Measurements from ENCODE around the gene CELF2.

DNA sequence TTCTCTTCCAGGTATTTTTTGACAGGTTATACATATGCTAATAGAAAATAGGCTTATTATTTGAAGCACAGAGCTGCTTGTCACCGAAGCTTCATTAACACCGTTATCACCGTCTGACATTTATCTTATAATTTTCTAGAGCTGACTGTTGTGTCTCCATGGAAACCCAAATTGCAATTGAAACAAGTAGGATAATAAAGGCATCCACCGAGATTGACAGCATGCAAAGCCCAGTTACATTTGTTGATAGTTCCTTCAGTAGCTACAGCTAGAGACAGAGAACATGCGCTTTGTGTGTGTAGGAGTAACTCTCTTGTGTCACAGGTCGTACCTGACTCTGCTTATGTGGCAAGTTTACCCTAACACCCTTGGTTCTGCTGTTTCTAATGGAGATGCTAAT, 135.6 kb downstream of the CELF2 start:
- TF ChIP-seq, protein P1, sequence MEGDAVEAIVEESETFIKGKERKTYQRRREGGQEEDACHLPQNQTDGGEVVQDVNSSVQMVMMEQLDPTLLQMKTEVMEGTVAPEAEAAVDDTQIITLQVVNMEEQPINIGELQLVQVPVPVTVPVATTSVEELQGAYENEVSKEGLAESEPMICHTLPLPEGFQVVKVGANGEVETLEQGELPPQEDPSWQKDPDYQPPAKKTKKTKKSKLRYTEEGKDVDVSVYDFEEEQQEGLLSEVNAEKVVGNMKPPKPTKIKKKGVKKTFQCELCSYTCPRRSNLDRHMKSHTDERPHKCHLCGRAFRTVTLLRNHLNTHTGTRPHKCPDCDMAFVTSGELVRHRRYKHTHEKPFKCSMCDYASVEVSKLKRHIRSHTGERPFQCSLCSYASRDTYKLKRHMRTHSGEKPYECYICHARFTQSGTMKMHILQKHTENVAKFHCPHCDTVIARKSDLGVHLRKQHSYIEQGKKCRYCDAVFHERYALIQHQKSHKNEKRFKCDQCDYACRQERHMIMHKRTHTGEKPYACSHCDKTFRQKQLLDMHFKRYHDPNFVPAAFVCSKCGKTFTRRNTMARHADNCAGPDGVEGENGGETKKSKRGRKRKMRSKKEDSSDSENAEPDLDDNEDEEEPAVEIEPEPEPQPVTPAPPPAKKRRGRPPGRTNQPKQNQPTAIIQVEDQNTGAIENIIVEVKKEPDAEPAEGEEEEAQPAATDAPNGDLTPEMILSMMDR (IDR thresholded peaks at IDR 0.05; ENCODE audit: poor library complexity, severe bottlenecking) = no peak
- TF ChIP-seq, protein P2, sequence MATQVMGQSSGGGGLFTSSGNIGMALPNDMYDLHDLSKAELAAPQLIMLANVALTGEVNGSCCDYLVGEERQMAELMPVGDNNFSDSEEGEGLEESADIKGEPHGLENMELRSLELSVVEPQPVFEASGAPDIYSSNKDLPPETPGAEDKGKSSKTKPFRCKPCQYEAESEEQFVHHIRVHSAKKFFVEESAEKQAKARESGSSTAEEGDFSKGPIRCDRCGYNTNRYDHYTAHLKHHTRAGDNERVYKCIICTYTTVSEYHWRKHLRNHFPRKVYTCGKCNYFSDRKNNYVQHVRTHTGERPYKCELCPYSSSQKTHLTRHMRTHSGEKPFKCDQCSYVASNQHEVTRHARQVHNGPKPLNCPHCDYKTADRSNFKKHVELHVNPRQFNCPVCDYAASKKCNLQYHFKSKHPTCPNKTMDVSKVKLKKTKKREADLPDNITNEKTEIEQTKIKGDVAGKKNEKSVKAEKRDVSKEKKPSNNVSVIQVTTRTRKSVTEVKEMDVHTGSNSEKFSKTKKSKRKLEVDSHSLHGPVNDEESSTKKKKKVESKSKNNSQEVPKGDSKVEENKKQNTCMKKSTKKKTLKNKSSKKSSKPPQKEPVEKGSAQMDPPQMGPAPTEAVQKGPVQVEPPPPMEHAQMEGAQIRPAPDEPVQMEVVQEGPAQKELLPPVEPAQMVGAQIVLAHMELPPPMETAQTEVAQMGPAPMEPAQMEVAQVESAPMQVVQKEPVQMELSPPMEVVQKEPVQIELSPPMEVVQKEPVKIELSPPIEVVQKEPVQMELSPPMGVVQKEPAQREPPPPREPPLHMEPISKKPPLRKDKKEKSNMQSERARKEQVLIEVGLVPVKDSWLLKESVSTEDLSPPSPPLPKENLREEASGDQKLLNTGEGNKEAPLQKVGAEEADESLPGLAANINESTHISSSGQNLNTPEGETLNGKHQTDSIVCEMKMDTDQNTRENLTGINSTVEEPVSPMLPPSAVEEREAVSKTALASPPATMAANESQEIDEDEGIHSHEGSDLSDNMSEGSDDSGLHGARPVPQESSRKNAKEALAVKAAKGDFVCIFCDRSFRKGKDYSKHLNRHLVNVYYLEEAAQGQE (IDR thresholded peaks at IDR 0.05; ENCODE audit: borderline replicate concordance) = no peak
- no peak for TF ChIP-seq MXI1 (conservative IDR thresholded peaks at IDR 0.05; ENCODE audit: poor library complexity, severe bottlenecking)
